A549 (cell line): ENCODE data around the gene ARID1B. TPM values are rescaled to one million over a fixed set of nuclear protein-coding genes. Genes with fewer than 3 reads are reported as not detected.

Experiments used
- ATAC-seq, 2 experiments: fragments of 200-7000 bp in 1 of 2; fragments of >200 bp in 1 of 2; cut with Nextera tagmentation in 1 of 2; cut with Tn5 transposase in 1 of 2; 3 replicates each; pipeline versions ENCODE4 v1.8.0 to v1.9.1; 2018 to 2020; ENCODE audit warnings: mild to moderate bottlenecking in 1 of 2, moderate library complexity in 1 of 2
- CTCF ChIA-PET: fragments of 300-600 bp; sonication (Branson Sonifier 250); formaldehyde crosslinking; extraction: SDS; loops from one replicate; lab custom pipeline; 2021; ENCODE audit warnings: antibody characterized with exemption, inconsistent platforms; lab: Yijun Ruan, JAX
- POLR2A ChIA-PET: fragments of 350-600 bp; formaldehyde crosslinking; extraction: SDS; loops from one replicate; lab custom pipeline; 2021; ENCODE audit warnings: antibody characterized with exemption, inconsistent platforms; lab: Yijun Ruan, JAX
- DNase-seq, 2 experiments: peaks; one replicate each; pipeline versions ENCODE4 v3.0.0 to v3.0.0-alpha.2; 2011 to 2016; ENCODE audit warnings: low read depth in 1 of 2, low spot score in 1 of 2
- FAIRE-seq: peaks from 2 replicates; lab custom pipeline; 2011; peaks lifted over from hg19 to GRCh38; lab: Jason Lieb, UNC
- H3K27ac ChIP-seq, 2 experiments: fragments of >200 bp; sonication (Bioruptor Twin); formaldehyde crosslinking; 3 replicates each; pipeline ENCODE4 v1.5.1; 2016 to 2017
- H3K4me1 ChIP-seq: fragments of >200 bp; sonication (Bioruptor Twin); formaldehyde crosslinking; 3 replicates; pipeline ENCODE4 v1.6.1; 2016
- H3K4me2 ChIP-seq: fragments of >200 bp; sonication (Bioruptor Twin); formaldehyde crosslinking; 3 replicates; pipeline ENCODE4 v1.6.1; 2016
- H3K4me3 ChIP-seq: fragments of >200 bp; sonication (Bioruptor Twin); formaldehyde crosslinking; 3 replicates; pipeline ENCODE4 v1.5.1; 2016
- H3K9me3 ChIP-seq: fragments of >200 bp; sonication (Bioruptor Twin); formaldehyde crosslinking; 3 replicates; pipeline ENCODE4 v1.6.1; 2016
- BHLHE40 ChIP-seq: IDR thresholded peaks from 2 replicates; pipeline ENCODE4 v1.6.1; 2012; ENCODE audit warnings: low read depth, low read length, inconsistent platforms
- CBX8 ChIP-seq: fragments of 200-600 bp; sonication (generic); IDR thresholded peaks from 2 replicates; pipeline ENCODE4 v1.6.1; 2016
- CEBPB ChIP-seq, 2 experiments: fragments of >200 bp in 1 of 2; sonication (Bioruptor Twin) in 1 of 2; formaldehyde crosslinking in 1 of 2; IDR thresholded peaks; 2 replicates each; pipeline ENCODE4 v1.6.1; 2012 to 2016
- CHD2 ChIP-seq: fragments of 150-350 bp; IDR thresholded peaks from 2 replicates; pipeline ENCODE4 v1.6.1; 2014; ENCODE audit warnings: low read length; ENCODE audit not compliant: partially characterized antibody
- CHD4 ChIP-seq: fragments of 200-600 bp; sonication (generic); IDR thresholded peaks from 2 replicates; pipeline ENCODE4 v1.6.1; 2016; ENCODE audit warnings: antibody characterized with exemption, mild to moderate bottlenecking, borderline replicate concordance
- EHMT2 ChIP-seq: fragments of 200-600 bp; sonication (generic); IDR thresholded peaks from 2 replicates; pipeline ENCODE4 v1.6.1; 2016; ENCODE audit warnings: antibody characterized with exemption, low read depth, mild to moderate bottlenecking, moderate library complexity
- ESRRA ChIP-seq: fragments of 150-350 bp; IDR thresholded peaks from 2 replicates; pipeline ENCODE4 v1.6.1; 2014; ENCODE audit warnings: mild to moderate bottlenecking, low read length, borderline replicate concordance
- FOSL2 ChIP-seq, 2 experiments: fragments of 450-650 bp in 1 of 2; fragments of >200 bp in 1 of 2; sonication (Bioruptor Twin) in 1 of 2; formaldehyde crosslinking; IDR thresholded peaks; 2 replicates each; pipeline versions ENCODE4 v1.5.0 to v1.6.1; 2016 to 2020; ENCODE audit warnings: mild to moderate bottlenecking in 1 of 2, moderate library complexity in 1 of 2
- HDAC2 ChIP-seq: fragments of 200-600 bp; sonication (generic); IDR thresholded peaks from 2 replicates; pipeline ENCODE4 v1.6.1; 2016
- JUN ChIP-seq, 2 experiments: fragments of >200 bp; sonication (Bioruptor Twin); formaldehyde crosslinking; IDR thresholded peaks; 2 replicates in 1 of 2; 3 replicates in 1 of 2; pipeline ENCODE4 v1.6.1; 2016 to 2017
- JUNB ChIP-seq: fragments of >200 bp; sonication (Bioruptor Twin); formaldehyde crosslinking; IDR thresholded peaks from 2 replicates; pipeline ENCODE4 v1.6.1; 2016
- KDM1A ChIP-seq: fragments of 200-600 bp; sonication (generic); IDR thresholded peaks from 2 replicates; pipeline ENCODE4 v1.6.1; 2016; ENCODE audit warnings: low read depth, mild to moderate bottlenecking
- MAFK ChIP-seq: fragments of 450-650 bp; IDR thresholded peaks from 2 replicates; pipeline ENCODE4 v1.6.1; 2014; ENCODE audit not compliant: partially characterized antibody
- MAZ ChIP-seq: fragments of 150-350 bp; IDR thresholded peaks from 2 replicates; pipeline ENCODE4 v1.6.1; 2014; ENCODE audit warnings: antibody characterized with exemption, low read depth, low read length, borderline replicate concordance
- MYC ChIP-seq: IDR thresholded peaks from 2 replicates; pipeline ENCODE4 v1.6.1; 2012; ENCODE audit warnings: mild to moderate bottlenecking, inconsistent platforms, low read length, improper control_type of control experiment, borderline replicate concordance
- NPAS2 ChIP-seq: fragments of 250-450 bp; sonication (Bioruptor Pico); IDR thresholded peaks from 2 replicates; pipeline ENCODE4 v1.8.0; 2022; ENCODE audit warnings: mild to moderate bottlenecking, moderate library complexity, borderline replicate concordance
- POLR2A ChIP-seq: IDR thresholded peaks from 2 replicates; pipeline ENCODE4 v1.6.1; 2012; ENCODE audit warnings: mild to moderate bottlenecking, low read length
- RAD21 ChIP-seq, 2 experiments: fragments of >200 bp in 1 of 2; sonication (Bioruptor Twin) in 1 of 2; formaldehyde crosslinking in 1 of 2; IDR thresholded peaks in 1 of 2; conservative IDR thresholded peaks in 1 of 2; 2 replicates in 1 of 2; 3 replicates in 1 of 2; pipeline ENCODE4 v1.6.1; 2012 to 2018; ENCODE audit warnings: inconsistent platforms in 1 of 2
- ZC3H11A ChIP-seq: fragments of 450-650 bp; IDR thresholded peaks from 2 replicates; pipeline ENCODE4 v1.6.1; 2014; ENCODE audit warnings: antibody characterized with exemption, mild to moderate bottlenecking
- ZFP36 ChIP-seq: fragments of 450-650 bp; IDR thresholded peaks from 2 replicates; pipeline ENCODE4 v1.6.1; 2014; ENCODE audit warnings: borderline replicate concordance; ENCODE audit not compliant: partially characterized antibody
- ZSCAN20 ChIP-seq: fragments of 250-450 bp; sonication (Bioruptor Pico); IDR thresholded peaks from 2 replicates; pipeline ENCODE4 v1.8.0; 2022; ENCODE audit warnings: mild to moderate bottlenecking, moderate library complexity
- WGBS: methylation state at CpG from one replicate; pipeline ENCODE4 v1.1.6; 2017; ENCODE audit errors: missing lambda C conversion rate; 5-methylcytosine and 5-hydroxymethylcytosine counted together
- polyA plus RNA-seq, 4 experiments: library from polyadenylated mRNA; depleted of rRNA in 3 of 4; stranded (reverse); fragments of >200 nt; fragmentation: RNase III in 1 of 4; extraction: RNeasy Plus Mini Kit Qiagen cat#74134 plus additional on column Dnase treatment in 1 of 4; gene quantifications; 2 replicates in 3 of 4; 3 replicates in 1 of 4; pipeline ENCODE4 v1.2.3, GENCODE V29; 2011 to 2017
- TF ChIP-seq, protein P1 (sequence below): fragments of 450-650 bp; IDR thresholded peaks from 2 replicates; pipeline ENCODE4 v1.6.1; 2014; ENCODE audit warnings: antibody characterized with exemption
- TF ChIP-seq, protein P2 (sequence below): IDR thresholded peaks from 2 replicates; pipeline ENCODE4 v1.6.1; 2012
- TF ChIP-seq, protein P3 (sequence below): fragments of 250-450 bp; sonication (Bioruptor Pico); IDR thresholded peaks from 2 replicates; pipeline ENCODE4 v1.5.0; 2021; ENCODE audit warnings: mild to moderate bottlenecking, moderate library complexity, borderline replicate concordance

Gene ARID1B
- polyA plus RNA-seq, 2 of the 4 experiments (the other 2 are of a cell fraction): 13.5 to 16.3 TPM

- DNase-seq: peak; percentile 82
- WGBS: 20% methylated on average over 14 of the region's 25 CpGs
- ChIA-PET POLR2A (no interaction called here), CTCF (interaction anchor here (2.8 kb wide), 1 partner anchor 35 kb away, joined by 7 read pairs; no protein-coding TSS in a partner anchor)
- H3K4me1 ChIP-seq: peaks cover 48% of the 10 kb centered on the region
- peak overlapping the region; percentile 84 for H3K4me2 ChIP-seq
- H3K9me3 ChIP-seq: no peaks in the 10 kb centered on the region
- ATAC-seq: peak; percentile 84 to 86
- no peak for FAIRE-seq
- TF ChIP-seq JUNB (peak; percentile 22; the same call in 1 of the 2 replicates), MAFK (peak; percentile 44), BHLHE40 (no peak), MAZ (no peak), FOSL2 (IDR thresholded peaks at IDR 0.05) (no peak), FOSL2 (CRISPR knock-in tag; IDR thresholded peaks at IDR 0.05) (peak; percentile 65), JUN (IDR thresholded peaks at IDR 0.05) (peak in 1 of 2 experiments; percentile 19; a peak in 1 of 5 replicates), EHMT2 (no peak), CEBPB (IDR thresholded peaks at IDR 0.05) (no peak), ZSCAN20 (CRISPR knock-in tag) (no peak), POLR2A (no peak), RAD21 (conservative IDR thresholded peaks at IDR 0.05 in 1 of 2, IDR thresholded peaks at IDR 0.05 in 1 of 2) (no peak), CHD2 (no peak), ESRRA (no peak)
- TF ChIP-seq, protein P1, sequence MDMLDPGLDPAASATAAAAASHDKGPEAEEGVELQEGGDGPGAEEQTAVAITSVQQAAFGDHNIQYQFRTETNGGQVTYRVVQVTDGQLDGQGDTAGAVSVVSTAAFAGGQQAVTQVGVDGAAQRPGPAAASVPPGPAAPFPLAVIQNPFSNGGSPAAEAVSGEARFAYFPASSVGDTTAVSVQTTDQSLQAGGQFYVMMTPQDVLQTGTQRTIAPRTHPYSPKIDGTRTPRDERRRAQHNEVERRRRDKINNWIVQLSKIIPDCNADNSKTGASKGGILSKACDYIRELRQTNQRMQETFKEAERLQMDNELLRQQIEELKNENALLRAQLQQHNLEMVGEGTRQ: peak; percentile 57
- TF ChIP-seq, protein P2, sequence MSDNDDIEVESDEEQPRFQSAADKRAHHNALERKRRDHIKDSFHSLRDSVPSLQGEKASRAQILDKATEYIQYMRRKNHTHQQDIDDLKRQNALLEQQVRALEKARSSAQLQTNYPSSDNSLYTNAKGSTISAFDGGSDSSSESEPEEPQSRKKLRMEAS: peak; percentile 83
- H3K27ac ChIP-seq: peak overlapping the region; percentile 78 to 86
- H3K4me3 ChIP-seq: 0 out of 3 replicates have a peak overlapping the region, but pooled peaks have one; percentile 14
These were observed 371.5 kb downstream of the ARID1B start for GRCh38 chr6:157148391-157149323.

- FAIRE-seq: no peak
- TF ChIP-seq HDAC2: no peak
- TF ChIP-seq NPAS2: no peak
- TF ChIP-seq, protein P3, sequence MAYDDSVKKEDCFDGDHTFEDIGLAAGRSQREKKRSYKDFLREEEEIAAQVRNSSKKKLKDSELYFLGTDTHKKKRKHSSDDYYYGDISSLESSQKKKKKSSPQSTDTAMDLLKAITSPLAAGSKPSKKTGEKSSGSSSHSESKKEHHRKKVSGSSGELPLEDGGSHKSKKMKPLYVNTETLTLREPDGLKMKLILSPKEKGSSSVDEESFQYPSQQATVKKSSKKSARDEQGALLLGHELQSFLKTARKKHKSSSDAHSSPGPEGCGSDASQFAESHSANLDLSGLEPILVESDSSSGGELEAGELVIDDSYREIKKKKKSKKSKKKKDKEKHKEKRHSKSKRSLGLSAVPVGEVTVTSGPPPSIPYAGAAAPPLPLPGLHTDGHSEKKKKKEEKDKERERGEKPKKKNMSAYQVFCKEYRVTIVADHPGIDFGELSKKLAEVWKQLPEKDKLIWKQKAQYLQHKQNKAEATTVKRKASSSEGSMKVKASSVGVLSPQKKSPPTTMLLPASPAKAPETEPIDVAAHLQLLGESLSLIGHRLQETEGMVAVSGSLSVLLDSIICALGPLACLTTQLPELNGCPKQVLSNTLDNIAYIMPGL (CRISPR knock-in tag): no peak
- TF ChIP-seq CHD4: no peak
- TF ChIP-seq ZC3H11A: no peak
- TF ChIP-seq MAFK: no peak
- no peak for TF ChIP-seq ZFP36
- TF ChIP-seq MYC: no peak
- no peak for TF ChIP-seq RAD21 (conservative IDR thresholded peaks at IDR 0.05 in 1 of 2, IDR thresholded peaks at IDR 0.05 in 1 of 2)
- no peak for TF ChIP-seq CBX8
- TF ChIP-seq, protein P1: no peak
- no peak for TF ChIP-seq KDM1A
- Histone ChIP-seq H3K9me3 (no peaks in the 10 kb centered on the region), H3K4me1 (peaks cover 48% of the 10 kb centered on the region), H3K27ac (peak overlapping the region; percentile 76 to 78; a peak in 5 of 6 replicates), H3K4me3 (no peak overlapping the region), H3K4me2 (no peak overlapping the region)
- ChIA-PET POLR2A (no interaction called here), CTCF (interaction anchor here (2.8 kb wide), 1 partner anchor 34 kb away, joined by 7 read pairs; no protein-coding TSS in a partner anchor)
- ATAC-seq: no peak
- DNase-seq: no peak
- 91% methylated on average over 6 of the region's 6 CpGs for WGBS
These were observed 372.9 kb downstream of the ARID1B start for GRCh38 chr6:157150076-157150475.
